ENCODE measurements around the gene CES2.
"Not testable (repeated sequence)": the region's sequence is repeated elsewhere in the genome, so short reads cannot be mapped to it uniquely, and the experiment has no call there.

CES2 gene, protein sequence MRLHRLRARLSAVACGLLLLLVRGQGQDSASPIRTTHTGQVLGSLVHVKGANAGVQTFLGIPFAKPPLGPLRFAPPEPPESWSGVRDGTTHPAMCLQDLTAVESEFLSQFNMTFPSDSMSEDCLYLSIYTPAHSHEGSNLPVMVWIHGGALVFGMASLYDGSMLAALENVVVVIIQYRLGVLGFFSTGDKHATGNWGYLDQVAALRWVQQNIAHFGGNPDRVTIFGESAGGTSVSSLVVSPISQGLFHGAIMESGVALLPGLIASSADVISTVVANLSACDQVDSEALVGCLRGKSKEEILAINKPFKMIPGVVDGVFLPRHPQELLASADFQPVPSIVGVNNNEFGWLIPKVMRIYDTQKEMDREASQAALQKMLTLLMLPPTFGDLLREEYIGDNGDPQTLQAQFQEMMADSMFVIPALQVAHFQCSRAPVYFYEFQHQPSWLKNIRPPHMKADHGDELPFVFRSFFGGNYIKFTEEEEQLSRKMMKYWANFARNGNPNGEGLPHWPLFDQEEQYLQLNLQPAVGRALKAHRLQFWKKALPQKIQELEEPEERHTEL

DNA sequence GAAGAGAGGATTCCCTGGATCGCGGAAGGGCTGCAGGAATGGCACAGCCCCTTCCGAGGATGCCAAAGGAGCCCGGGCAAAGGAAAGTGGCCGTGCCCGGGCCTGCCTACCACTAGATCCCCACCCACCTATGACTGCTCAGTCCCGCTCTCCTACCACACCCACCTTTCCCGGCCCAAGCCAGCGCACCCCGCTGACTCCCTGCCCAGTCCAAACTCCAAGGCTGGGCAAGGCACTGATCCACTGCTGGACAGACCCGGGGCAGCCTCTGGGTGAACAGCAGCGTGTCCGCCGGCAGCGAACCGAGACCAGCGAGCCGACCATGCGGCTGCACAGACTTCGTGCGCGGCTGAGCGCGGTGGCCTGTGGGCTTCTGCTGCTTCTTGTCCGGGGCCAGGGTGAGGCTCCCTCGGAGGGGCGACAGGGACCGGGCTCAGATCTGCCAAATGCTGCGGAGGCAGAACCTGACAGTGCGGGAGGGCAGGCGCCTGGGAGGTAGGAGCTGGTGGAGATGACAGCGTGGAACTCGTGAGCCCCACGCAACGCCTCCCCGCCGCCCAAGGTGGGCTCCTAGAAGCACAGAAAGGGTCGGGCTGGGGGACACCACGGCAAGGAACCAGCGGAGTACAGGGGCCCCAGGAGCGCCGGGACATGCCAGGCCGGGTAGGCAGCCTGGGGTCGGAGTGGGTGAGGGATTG is at the start of gene CES2:
CES2 (plus strand) TSS at position 203 of the 698 bp plus-strand sequence; CDS start at position 323, 120 bp downstream.
- DNase-seq, result no peak

DNA sequence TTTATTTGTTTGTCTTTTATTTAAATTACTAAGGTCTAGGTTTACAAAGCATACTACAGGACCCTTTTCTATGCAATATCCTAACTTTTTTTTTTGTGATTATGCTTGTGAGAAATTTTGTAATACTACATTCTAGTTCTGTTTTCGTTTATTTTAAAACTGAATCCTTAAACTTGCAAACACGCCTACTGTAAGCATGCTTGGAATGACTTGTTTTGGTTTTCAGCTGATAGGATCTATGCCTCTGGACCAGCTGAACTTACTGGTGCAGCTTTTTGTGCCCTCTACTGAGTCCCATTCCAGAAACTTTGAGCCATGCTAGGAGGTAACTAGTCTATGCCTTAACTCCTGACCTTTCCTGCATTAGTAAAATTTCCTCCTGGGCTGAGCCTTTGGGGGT is 49.0 kb upstream of the CES2 start:
- no peak for DNase-seq

DNA sequence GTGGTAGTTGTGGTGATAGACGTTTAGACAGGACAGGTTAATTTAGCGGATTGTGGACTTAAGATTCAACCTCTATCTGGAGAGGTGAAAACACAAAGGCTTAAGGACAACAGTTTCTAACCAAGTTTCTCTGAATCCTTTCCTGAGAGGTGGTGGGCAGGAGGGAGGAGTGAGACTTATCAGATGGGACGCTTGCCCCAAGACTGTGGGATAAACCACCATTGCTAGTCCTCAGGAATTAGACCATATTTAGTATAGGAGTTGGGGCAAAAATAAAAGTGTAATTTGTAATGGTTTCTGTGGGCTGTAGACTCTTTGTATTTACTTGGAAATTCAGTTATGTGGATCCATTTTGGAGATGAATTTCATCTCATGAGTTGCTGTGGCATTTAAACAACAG is 48.4 kb upstream of the CES2 start:
- DNase-seq, result no peak

DNA sequence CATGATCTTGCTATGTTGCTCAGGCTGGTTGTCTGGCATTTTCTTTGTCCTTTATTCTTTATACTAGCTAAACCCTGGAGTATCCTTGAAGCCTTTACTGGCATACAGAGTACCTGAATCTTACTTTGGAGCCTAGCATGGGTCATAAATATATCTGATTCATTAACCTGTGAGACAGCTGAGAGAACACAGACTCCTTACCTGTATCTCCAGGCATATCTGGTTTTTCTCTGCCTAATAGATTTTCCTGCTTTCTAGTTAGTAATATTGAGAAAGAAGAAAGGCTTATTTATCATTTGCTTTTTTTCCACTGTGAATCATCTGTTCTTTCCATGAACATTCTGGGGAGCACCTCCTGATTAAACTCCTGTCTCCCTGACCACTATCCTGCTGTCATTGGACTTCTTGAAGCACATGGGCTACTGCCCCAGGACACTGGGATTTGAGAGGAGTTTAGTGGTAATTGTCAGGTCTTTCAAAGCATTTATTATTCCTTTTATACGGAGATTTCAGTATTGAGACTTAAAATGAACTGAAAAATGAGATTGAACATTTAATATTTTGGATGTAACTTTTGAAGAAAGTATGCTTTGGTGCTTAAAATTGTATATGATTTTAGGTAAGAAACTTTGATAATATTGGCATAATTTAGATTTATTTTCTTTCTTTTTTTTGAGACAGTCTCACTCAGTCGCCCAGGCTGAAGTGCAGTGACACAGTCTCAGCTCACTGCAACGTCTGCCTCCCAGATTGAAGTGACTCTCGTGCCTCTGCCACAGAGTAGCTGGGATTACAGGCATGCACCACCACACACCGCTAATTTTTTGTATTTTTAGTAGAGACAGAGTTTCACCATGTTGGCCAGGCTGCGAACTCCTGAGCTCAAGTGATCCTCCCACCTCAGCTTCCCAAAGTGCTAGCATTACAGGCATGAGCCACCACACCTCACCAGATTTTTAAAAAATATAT is 46.4 kb upstream of the CES2 start:
- DNase-seq, result no peak

DNA sequence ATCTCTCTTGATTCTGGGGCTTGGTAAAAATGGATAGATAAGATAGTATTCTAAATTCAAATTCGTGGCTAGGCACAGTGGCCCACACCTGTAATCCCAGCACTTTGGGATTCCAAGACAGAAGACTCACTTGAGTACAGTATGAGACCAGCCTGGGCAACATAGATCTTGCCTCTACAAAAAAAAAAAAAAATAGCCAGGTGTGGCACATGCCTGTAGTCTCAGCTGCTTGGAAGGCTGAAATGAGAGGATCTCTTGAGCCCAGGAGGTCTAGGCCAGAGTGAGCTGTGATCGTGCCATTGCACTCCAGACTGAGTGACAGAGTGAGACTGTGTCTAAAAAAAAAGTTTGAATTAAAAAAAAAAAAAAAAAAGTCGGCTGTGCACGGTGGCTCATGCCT is 45.7 kb upstream of the CES2 start:
- DNase-seq, result no peak

DNA sequence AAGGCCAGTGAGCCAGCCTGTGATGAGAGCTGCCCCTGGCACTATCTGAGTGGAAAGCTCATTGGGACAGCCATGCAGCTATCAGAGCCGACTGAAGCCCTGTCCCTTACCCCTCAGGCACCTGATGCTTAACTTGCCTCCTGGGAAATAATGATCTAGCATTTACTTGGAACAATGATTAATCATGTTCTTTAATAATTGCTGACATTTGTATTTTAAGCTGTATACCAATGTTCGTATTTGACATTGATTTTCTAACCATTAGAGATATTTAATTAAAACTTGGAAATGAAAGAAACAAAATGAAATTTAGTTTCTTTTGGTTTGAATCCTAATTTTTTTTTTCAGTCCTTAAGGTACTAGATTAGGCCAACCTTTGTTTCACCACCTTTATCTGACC is 44.5 kb upstream of the CES2 start:
- DNase-seq, result no peak

DNA sequence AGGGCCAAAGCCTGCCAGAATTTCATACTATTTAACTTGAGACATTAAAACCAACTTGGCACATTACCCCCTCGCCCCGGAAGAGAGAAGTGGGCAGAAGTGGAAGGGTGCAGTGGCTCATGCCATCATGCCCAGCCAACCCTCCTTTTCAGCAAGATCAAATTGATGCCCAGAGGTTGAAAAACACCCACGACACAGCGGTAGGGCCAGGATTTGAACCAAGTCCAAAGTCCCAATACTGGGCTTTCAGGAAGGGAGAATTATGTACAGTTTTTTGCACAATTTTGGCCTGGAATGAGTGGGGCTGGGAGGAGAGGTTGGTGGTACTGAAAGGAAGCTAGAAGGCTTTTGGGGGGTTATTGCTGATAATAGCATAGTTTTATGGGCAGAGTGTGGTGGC is 44.0 kb upstream of the CES2 start:
- no peak for DNase-seq

DNA sequence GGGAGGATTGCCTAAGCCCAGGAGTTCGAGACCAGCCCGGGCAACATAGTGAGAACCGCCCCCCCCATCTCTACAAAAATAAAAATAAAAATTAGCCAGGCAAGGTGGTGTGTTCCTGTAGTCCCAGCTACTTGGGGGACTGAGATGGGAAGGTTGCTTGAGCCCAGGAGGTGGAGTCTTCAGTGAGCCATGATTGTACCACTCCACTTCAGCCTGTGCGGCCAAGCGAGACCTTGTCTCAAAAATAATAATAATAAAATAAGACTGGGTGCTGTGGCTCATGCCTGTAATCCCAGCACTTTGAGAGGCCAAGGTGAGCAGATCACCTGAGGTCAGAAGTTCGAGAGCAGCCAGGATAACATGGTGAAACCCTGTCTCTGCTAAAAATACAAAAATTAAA is 43.5 kb upstream of the CES2 start:
- DNase-seq, result no peak

DNA sequence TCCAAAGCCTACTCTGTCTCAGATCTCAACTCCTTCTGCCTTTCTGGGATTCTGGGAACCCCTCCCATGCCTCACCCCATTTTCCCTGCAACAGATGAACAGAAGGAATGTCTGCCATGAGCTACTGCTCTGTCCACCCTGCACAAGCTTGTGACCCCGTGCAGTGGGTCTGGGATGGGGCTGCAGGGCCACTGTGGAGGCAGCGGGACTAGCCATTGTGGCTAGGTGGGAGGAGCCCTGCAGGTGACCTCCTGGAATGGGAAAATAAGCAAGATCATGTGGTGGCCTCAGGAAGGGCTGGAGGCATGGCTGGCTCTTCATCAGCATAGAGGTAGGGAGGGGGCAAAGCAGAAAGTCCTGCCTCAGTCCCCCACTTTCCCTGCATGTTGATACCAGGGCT is 41.3 kb upstream of the CES2 start:
- DNase-seq, result no peak

DNA sequence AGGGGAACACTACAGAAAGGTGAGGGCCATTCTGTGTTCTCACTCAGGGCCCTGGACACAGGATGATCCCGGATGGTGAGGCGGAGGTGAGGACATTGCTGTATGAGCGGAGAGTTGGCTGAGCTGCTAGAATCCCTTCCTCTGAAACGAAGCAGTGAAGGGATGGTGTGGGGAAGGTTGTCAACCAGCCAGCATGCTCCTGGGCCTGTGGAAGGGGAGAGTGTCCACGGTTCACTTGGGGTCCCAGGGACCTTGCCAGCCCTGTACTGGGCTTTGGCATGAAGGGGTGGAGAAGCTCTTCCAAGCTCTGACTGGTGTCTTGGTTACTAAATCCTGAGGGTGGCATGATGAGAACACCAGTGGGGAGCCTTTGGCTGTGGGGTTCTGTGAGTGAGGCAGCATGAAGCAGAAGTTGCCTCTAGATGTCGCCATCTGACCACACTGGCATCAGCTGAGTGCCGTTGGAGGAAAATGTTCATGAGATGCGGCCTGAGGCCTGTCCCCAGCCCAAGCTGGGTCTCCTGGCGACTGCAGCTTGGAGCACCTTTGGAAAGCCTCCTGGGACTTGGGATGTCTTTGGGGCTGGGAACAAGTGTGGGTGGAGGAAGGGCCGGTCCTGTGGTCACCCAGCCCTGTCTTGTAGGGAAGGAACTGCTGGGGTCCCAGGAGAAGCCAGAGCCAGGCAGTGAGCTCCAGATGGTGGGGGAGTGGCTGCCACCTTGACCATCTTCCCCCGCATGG is 40.2 kb upstream of the CES2 start:
- DNase-seq, result peak; percentile 43

DNA sequence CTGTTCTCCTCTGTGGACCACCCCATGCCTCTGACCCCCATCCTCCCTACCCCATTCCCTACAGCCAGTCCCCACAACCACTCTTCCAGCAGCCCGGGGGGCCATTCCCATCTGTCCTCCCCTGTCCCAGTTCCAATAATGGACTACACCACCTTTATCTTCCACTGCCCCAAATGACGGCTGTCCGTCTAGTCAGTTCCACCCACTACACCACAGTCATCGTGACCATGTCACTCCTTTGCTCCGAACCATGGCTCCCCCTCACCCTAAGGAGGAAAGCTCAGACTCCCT is 39.7 kb upstream of the CES2 start:
- DNase-seq, result no peak

DNA sequence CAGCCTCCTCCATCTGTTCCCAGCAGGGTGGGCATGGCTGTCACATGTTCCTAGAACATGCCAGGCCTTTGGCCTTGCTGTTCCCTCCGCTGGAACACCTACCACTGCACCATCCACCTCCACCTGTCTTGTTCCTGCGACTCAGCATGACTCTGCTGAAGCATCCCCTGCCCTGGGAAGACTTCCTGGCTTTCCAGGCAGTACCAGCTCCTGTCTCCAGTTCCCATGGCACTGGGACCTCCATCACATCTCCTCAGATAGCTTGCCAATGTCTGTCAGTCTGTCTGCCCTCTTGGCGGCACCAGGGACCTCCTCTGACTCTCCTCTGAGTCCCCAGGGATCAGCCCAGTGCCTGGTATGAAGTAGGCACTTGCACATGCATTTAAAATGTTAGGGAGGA is 39.3 kb upstream of the CES2 start:
- no peak for DNase-seq

DNA sequence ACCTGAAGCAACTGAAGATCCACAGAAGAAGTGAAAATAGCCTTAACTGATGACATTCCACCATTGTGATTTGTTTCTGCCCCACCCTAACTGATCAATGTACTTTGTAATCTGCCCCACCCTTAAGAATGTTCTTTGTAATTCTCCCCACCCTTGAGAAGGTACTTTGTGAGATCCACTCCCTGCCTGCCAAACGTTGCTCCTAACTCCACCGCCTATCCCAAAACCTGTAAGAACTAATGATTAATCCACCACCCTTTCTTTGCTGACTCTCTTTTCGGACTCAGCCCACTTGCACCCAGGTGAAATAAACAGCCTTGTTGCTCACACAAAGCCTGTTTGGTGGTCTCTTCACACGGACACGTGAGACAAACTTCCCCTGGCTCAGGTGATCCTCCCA is 38.6 kb upstream of the CES2 start:
- not testable (repeated sequence) for DNase-seq

DNA sequence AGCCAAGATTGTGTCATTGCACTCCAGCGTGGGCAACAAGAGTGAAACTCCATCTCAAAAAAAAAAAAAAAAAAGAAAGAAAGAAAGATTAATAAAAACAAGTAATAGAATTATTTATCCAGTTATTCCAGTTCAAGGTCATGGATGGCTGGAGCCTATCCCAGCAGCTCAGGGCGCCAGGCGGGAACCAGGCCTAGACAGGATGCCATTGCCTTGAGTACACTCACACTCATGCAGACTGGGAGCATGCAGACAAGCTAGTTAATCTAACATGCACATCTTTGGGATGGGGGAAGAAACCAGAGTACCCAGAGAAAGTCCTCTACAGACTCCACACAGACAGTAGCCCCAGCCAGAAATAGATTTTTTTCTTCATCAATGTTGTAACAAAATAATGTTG is 37.1 kb upstream of the CES2 start:
- no peak for DNase-seq

DNA sequence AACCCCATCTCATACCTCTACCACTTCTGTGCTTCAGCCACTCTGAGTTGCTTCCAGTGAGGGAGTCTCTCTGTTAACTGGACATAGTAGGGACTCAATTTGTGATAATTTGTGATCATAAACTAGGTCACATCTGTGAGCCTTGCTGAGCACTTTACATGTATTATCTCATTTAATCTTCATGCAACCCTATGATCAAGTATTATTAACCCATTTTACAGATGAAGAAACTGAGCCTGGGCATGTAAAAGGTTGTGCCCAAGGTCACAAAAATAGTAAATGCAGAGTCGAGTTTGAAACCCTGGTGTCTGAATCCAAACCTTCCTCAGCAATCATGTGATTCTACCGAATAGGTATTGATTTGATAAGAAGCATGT is 36.4 kb upstream of the CES2 start:
- DNase-seq, result no peak

DNA sequence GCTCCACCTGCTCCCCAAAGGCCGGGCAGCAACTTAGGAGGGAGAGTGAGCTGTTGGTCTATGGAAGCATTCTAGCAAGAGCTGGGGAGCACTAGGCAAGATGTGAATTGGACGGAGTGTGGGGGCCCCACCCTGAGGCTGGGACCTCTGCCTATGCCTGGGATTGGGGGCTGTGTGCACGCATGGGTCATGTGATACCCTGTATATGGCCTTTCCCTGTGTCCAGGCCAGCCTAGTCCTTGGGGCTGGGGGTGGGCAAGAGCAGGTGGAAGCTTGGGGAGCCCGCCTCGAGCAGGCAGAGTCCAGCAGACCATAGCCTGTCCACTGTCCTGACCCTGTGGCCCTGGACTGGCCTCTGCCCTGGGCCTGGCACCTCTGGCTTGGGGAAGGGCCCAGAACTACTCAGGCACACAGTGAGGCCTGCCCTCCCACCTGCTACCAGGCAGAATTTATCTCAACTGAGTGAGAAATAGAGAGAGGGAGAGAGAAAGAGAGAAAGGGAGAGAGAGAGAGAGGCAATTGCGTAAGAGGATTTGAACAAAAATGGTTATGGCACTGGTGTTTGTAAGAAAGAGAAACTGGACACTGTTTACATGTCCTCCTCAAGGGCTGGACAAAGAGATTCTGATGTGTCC is 35.9 kb upstream of the CES2 start:
- no peak for DNase-seq

DNA sequence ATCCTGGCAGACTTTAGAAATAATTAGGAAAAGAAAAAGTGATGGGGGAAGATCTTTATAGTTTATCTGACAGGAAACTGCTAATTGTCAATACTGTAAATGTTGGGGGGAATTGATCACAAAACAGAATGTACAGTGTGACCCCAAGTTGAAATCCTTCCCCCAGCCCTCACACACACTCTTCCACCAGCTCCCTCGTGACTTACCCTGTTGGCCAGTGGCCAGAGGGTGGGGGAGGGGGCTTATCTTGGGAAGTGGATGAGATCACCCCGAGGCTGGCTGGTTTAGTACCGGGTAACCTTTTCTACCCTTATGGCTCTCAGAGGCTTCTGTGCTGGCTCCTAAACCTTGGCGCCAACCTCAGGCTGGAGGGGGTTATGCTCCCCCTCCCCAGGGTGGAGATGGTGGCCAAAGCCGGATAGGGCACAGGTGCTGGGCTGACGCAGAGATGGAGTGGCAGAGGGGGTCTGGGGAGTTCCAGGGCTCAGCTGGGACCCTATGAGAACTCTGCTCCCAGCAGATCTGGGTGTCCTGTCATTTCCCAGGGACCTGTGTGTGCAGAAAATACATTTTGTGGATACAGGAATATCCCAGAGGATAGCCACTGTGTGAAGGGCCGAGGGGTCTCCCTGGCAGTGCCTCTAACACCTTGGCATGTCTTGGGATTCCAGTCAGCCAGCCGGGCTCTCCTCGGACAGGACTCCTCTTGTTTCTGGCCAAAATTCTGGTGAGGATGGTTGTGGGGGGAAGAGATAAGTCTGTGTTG is 35.2 kb upstream of the CES2 start:
- no peak for DNase-seq

DNA sequence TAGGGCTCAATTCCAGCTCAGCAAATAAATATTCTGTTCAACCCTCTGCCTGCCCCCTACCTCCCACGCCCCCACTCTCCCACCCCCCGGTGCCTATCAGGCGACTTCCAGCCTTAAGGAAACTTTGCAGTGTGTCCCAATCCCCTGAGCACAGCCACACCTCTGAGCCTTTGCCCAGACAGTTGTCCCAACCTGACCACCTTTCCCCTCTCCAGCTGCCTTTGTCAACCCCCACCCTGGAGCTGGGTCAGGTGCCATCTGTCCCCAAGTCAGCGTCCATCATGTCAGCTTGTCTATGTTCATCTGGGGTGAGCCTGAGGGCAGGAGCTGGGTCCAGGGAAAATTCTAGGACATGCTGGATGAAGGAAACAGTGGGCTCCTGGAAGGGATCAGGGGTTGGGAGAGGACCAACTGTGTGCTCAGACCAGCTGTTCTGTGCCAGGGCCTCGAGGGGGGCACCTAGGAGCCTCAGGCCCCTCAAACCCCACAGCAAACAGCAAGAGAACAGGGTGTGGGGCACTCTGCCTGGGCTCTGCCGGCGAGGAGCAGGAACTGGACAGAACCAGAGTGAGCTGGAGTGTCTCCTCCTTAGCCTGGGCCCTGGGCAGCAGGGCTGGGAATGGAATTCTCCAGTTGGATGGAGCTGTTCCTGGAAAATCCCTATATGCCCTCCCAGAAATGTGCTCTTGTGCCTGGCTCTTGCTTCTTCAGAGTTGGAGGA is 34.4 kb upstream of the CES2 start:
- no peak for DNase-seq

DNA sequence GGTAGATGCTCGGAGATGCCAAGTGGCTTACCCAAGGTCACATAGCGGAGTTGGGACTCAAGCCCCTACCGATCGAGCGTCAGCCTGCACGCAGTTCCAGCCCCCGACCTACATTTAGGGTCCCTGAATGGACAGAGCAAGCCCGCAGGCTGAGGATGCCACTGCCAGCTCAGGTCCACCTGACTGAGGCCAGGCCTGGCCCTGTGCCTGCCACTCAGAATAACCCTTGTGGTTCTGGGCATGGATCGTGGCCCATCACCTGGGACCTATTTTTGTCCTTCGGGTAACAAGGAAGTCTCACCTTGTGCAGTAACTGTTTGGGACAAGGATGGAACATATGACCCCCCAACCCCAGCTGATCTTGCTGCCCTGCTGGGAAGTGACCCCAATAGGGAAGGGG is 33.7 kb upstream of the CES2 start:
- no peak for DNase-seq

Data from stimulated activated CD4-positive, alpha-beta T cell treated with anti-CD3 and anti-CD28 coated beads, Interleukin-12 subunit alpha, Interleukin-12 subunit beta, amount 100 ng/mL, for 4 hours (primary cell).